ENCODE results near the gene ABCC8.

ABCC8 gene

GRCh38 chr11:17476317-17477083, at the start of gene ABCC8:
ABCC8 (minus strand) TSS chr11:17476845; CDS start chr11:17476776, 69 bp downstream.
- no peak for DNase-seq

GRCh38 chr11:17526326-17526725, 49.7 kb upstream of the ABCC8 start:
- no peak for DNase-seq

- DNase-seq = no peak
Observed at GRCh38 chr11:17525570-17525969, 48.9 kb upstream of the ABCC8 start.

DNA sequence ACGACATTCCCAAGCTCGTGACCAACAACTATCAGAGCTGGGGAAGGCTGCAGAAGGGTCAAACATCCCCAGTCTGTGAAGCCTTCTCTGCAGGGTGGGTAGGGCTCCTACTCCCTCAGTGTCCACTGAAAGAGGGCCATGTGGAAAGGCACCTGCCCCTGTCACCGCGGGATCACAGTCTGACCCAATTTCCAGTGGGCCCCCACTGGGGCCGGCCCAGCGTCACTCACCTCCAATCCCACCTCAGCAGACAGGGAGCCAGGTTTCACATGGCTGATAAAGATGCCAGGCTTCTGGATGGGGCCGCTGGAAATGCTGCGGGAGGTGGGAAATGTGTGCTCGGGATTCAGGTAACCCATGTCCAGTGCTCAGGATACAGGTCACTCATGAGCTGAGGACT, 47.6 kb upstream of the ABCC8 start:
- DNase-seq = no peak

DNA sequence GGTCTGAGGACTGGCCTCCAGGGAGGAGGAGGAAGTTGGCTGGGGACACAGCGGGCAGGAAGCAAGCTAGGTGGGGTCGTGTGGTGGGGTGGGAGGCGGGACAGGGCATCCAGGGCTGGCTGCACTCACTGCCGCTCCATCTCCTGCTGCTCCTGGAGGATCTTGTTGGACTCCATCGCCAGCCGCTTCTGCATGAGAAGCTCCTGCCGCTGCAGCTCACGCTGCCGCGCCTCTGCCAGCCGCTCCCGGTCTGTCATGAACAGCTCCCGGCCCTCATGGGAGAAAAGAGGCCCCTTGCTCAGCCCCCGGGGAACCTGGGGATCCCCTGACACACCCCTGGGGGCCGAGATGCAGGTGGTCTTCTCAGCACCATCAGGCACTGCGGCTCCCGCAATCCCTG, 46.0 kb upstream of the ABCC8 start:
- no peak for DNase-seq

- DNase-seq = no peak
Observed at GRCh38 chr11:17521106-17521900, 44.7 kb upstream of the ABCC8 start.

DNA sequence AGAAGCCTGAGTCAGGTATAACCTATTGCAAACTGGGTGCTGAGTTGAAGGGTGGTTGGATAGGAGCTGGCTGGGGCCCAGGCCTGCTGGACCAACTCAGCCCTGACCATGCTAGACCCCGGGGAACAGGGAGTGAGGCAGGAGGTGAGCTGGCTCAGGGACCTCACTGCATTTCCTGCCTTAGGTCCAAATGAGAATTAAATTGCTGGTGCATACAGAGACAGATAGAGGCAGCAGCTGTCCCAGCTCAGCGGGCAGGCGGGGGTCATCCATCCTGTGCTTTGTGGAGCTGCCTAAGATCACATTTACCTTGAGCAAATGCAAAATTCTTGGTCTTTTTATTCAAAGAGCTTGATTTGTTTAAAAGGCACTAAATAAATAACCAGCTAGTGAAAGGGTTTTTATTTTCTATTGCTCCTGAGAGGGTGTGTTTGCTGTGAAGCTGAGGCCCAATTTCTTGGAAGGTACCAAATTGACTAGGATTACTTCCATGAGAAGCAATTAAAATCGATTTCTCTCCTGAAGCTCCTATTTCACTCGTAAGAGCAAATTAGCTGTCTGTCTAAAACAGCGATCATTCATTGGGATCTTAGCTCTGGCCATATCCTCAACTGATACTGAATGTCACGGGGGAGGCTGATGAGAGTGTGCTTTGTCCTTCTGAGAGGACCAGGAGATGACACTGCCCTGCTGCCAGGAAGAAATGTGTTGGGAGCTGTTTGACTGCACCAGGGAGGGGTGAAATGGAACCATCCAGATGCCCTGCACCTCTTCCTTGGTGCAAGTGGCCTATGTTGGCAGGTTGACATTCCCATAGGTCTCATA, 42.6 kb upstream of the ABCC8 start:
- DNase-seq = no peak

DNA sequence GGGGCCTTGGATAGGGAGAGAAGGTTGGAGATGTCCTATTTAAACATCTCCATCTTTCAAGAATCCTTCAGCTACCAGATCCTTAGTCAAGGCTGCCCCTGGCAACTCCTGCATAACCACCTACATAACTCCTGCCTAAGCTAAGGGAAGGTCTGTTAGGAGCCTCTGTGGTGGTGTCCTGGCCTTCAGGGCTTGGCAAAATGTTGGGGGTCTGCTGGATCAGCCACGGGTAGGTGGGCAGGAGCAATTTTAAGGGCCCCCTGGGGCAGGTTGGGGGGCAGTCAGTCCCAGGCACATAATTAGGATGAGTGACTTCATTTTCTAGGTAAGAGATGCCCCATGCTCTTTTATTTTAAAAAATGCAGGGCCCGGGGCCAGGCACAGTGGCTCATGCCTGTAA, 41.7 kb upstream of the ABCC8 start:
- DNase-seq = no peak

- no peak for DNase-seq
Observed at GRCh38 chr11:17517186-17517585, 40.5 kb upstream of the ABCC8 start.

GRCh38 chr11:17516551-17517150, 40.0 kb upstream of the ABCC8 start:
- DNase-seq = no peak

- no peak for DNase-seq
Observed at GRCh38 chr11:17515443-17516176, 39.0 kb upstream of the ABCC8 start.

GRCh38 chr11:17514476-17514875, 37.8 kb upstream of the ABCC8 start:
- DNase-seq = no peak

GRCh38 chr11:17513853-17514252, 37.2 kb upstream of the ABCC8 start:
- no peak for DNase-seq

DNA sequence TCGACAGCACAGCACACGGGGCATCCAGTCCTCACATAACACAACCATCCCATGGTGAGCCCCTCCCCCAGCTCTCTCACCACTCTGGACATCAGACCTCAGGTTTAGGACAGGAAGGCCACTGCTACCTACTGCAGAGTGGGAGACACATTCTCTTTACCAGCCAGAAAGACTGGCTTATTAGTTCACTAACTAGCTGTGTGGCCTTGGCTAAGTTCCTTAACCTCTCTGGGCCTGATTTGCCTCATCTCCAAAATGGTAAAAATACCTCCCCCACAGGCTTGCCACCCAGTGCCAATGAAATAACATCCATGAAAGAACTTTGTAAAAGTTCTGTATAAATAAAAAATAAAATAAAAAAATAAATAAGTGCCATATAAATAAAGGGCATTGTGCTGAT, 35.5 kb upstream of the ABCC8 start:
- no peak for DNase-seq

GRCh38 chr11:17511571-17511970, 34.9 kb upstream of the ABCC8 start:
- no peak for DNase-seq

GRCh38 chr11:17510507-17511206, 34.0 kb upstream of the ABCC8 start:
- DNase-seq = no peak

DNA sequence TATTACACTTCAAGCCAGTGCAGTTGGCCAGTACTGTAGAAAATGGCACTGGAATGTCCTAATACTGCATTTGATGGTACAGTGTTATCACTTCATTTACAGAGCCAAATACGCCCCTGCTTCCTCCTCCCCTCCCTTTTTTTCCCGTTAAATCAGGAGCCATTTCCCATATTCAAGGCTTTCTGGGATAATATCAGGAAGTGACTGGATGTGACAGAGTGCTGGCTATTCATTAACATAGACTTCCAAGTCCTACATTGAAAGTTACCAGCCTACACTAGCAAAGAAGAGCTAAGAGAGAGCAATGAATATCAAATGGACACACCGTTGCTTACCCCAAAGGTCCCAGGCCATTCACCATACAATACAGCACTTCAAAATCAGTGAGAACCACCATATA, 32.1 kb upstream of the ABCC8 start:
- DNase-seq = no peak

GRCh38 chr11:17508306-17508705, 31.7 kb upstream of the ABCC8 start:
- DNase-seq = no peak

DNA sequence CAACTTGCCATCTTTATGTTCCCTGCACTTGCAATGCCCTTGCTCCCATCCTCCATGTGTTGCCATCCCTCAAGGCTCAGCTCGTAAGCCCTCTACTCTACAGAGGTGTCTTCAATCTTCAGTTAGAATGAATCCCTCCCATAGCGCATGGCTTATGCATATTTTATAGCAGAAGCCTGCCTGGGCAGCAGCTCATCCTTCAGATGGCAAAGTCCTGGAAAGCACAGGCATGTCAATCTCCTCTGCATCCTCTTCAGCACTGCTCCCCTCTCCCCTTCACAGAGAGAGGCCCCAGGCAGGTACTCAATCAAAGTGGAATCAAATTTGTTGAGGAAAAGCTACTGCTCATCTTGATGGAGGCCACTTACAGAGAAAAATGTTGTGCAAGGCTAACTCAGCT, 31.1 kb upstream of the ABCC8 start:
- no peak for DNase-seq

GRCh38 chr11:17506942-17507341, 30.3 kb upstream of the ABCC8 start:
- DNase-seq = no peak

- no peak for DNase-seq
Observed at GRCh38 chr11:17506314-17506713, 29.7 kb upstream of the ABCC8 start.

- DNase-seq = no peak
Observed at GRCh38 chr11:17505146-17505545, 28.5 kb upstream of the ABCC8 start.
